Measurements from ENCODE around the gene TMEM150B. TPM values are rescaled to one million over a fixed set of nuclear protein-coding genes. Genes with fewer than 3 reads are reported as not detected.
A peak's percentile ranks its signal among the peaks of the same experiment; 100 is the strongest.

The TMEM150B gene
- total and polyA plus RNA-seq, 12 donors: 0.38 to 6.5 (median 0.61) TPM; not detected in 4

DNA sequence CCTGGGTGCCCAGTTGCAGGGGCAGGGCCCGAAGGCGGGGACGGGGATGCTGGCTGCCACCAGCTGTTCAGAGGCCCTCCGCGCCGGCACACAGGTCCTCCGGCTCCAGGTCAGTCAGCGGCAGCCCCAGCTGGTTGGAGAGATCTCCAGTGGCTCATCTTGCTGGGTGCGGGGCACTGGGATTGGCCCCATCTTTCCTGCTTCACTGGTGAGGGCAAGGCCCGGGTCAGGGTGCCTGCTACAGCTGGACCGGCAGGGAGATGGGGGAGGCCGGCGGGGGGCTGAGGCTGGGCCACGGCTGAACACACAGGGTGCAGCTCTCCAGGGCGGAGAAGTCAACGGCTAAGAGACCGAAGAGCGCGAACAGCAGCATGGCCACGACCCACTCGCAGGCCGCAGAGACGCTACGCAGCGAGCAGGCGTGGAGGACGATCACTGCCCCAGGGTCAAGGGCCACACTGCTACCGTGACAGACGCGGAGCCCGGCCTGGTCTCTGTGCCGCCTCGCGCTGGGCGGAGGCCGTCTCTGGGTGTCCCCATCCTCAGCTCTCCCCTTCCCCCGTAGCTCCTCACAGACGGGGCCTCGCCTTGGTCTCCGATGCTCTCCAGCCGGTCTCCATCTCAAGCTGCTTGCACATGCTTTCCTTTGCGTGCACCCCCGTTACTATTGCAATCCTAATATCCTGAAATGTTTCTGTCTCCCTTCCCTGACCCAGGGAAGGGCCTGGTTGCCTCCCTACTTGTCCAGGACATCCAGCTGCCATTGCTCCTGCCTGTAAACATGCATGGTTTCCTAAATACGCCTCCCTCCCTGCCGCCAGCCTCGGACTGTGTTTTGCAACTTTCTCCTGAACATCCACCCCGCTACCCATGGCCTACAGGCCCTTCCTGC is 12.3 kb downstream of the TMEM150B start:
- no peak overlapping the region for H3K4me3 ChIP-seq
- peaks cover 0 to 6% (median 0%) of the 10 kb centered on the region in 11 donors for H3K9me3 ChIP-seq
- H3K27me3 ChIP-seq: no peaks in the 10 kb centered on the region
- peaks cover 0 to 28% (median 0%) of the 10 kb centered on the region in 9 donors for H3K36me3 ChIP-seq
- intact Hi-C loops (cut with DNase I): no loop called here
- ATAC-seq (peak in 1 of 8 donors; percentile 13), DNase-seq (no peak)
- 81 to 86% methylated on average over 42 to 47 of the region's 47 CpGs for WGBS, 2 donors
- no peaks in the 10 kb centered on the region for H3K4me1 ChIP-seq
- no peak overlapping the region for H3K27ac ChIP-seq
- TF ChIP-seq, protein P1, sequence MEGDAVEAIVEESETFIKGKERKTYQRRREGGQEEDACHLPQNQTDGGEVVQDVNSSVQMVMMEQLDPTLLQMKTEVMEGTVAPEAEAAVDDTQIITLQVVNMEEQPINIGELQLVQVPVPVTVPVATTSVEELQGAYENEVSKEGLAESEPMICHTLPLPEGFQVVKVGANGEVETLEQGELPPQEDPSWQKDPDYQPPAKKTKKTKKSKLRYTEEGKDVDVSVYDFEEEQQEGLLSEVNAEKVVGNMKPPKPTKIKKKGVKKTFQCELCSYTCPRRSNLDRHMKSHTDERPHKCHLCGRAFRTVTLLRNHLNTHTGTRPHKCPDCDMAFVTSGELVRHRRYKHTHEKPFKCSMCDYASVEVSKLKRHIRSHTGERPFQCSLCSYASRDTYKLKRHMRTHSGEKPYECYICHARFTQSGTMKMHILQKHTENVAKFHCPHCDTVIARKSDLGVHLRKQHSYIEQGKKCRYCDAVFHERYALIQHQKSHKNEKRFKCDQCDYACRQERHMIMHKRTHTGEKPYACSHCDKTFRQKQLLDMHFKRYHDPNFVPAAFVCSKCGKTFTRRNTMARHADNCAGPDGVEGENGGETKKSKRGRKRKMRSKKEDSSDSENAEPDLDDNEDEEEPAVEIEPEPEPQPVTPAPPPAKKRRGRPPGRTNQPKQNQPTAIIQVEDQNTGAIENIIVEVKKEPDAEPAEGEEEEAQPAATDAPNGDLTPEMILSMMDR (IDR thresholded peaks at IDR 0.05): no peak

DNA sequence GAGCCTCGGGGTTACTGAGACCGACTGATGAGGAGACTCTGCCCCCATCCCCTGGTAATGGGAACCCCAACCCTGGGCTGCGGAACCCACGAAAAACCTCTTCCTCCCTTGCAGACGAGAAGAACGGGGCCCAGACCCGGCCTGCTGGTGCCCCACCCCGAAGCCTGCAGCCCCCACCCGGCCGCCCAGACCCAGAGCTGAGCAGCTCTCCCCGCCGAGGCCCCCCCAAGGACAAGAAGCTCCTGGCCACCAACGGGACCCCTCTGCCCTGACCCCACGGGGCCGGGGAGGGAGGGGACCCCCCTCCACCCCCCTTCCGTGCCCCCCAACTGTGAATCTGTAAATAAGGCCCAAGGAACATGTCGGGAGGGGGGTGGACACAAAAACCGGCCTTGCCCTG is 13.3 kb downstream of the TMEM150B start:
- TF ChIP-seq, protein P1 (IDR thresholded peaks at IDR 0.05): no peak
- ATAC-seq (peak in 1 of 8 donors; percentile 8), DNase-seq (no peak)
- Histone ChIP-seq H3K27me3 (no peaks in the 10 kb centered on the region), H3K4me1 (no peaks in the 10 kb centered on the region), H3K9me3 (peaks cover 0 to 6% (median 0%) of the 10 kb centered on the region in 11 donors), H3K4me3 (no peak overlapping the region), H3K36me3 (peaks cover 0 to 23% (median 0%) of the 10 kb centered on the region in 9 donors), H3K27ac (no peak overlapping the region)
- intact Hi-C loops (cut with DNase I): no loop called here
- 90 to 91% methylated on average over 15 to 18 of the region's 18 CpGs for WGBS, 2 donors

DNA sequence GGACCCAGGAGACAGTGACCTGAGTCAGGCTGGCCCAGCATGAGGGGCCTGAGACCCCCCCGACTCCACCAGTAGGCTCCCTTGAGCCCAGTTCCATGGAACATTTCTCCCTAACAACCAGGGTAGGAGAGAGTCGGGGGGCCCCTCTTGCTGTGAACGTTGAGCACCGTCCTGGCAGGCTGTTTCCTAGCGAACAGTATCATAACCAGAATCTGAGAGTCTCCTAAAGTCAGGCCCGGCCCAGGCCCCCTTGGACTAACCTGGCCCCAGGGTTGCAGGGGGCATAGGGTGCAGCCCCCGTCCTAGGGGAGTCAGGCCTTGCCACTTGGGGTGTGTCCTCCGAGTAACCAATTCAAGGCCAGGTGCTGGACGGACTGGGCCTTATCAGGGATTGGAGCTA is 13.7 kb downstream of the TMEM150B start:
- Histone ChIP-seq H3K4me3 (no peak overlapping the region), H3K4me1 (no peaks in the 10 kb centered on the region), H3K36me3 (peaks cover 0 to 27% (median 0%) of the 10 kb centered on the region in 9 donors), H3K27me3 (no peaks in the 10 kb centered on the region), H3K27ac (no peak overlapping the region), H3K9me3 (peaks cover 0 to 6% (median 0%) of the 10 kb centered on the region in 11 donors)
- no peak for ATAC-seq
- TF ChIP-seq, protein P1 (IDR thresholded peaks at IDR 0.05): no peak
- WGBS, 2 donors: 91 to 96% methylated on average over 9 of the region's 9 CpGs
- no peak for DNase-seq
- intact Hi-C loops (cut with DNase I): no loop called here

DNA sequence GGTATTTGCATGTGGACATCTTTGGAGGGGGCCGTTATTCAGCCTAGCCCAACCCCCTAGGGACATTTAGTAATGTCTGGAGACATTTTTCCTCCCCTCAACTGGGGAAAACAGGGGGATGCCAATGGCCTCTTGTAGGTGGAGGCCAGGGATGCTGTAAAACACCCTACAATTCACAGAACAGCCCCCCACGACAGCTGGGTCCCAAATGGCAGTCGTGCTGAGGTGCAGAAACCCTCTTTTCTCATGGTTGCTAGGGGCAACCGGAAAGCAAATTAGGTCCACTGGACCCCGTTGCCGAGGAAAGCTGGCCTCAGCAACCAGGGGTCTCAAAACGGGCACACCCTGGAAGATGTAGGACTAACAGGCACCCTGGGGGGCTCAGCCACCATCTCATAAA is 14.6 kb downstream of the TMEM150B start:
- Histone ChIP-seq H3K4me3 (no peak overlapping the region), H3K36me3 (peaks cover 0 to 35% (median 0%) of the 10 kb centered on the region in 9 donors), H3K27me3 (no peaks in the 10 kb centered on the region), H3K4me1 (no peaks in the 10 kb centered on the region), H3K9me3 (peaks cover 0 to 6% (median 0%) of the 10 kb centered on the region in 11 donors), H3K27ac (no peak overlapping the region)
- TF ChIP-seq, protein P1 (IDR thresholded peaks at IDR 0.05): no peak
- intact Hi-C loops (cut with DNase I): no loop called here
- no peak for DNase-seq
- WGBS, 2 donors: 74 to 84% methylated on average over 7 of the region's 7 CpGs
- ATAC-seq: no peak

Data from heart right ventricle (tissue), 16 donors.